Measurements from ENCODE around the gene BORCS8.

The BORCS8 gene

DNA sequence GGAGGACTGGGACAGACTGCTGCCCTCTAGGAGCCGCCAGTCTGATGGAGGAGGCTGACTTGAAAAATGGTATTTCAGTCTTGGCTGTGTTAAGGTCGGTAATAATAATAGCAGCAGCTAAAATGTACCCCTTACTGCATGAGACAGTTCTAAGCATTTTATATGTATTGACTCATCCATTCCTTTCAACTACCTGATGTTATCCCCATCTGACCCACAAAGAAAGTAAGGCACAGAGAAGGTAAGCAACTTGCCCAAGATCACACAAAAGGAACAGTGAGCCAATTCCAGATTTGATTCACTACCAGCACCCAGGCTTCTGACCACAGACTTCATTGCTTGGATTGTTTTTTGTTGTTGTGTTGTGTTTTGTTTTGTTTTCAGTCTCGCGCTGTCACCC lies 23.8 kb upstream of the BORCS8 start:
- DNase-seq (ENCODE audit: low read depth) = no peak
- no peak overlapping the region for H3K4me3 ChIP-seq (ENCODE audit: control insufficient read depth, low read depth, low read length)
- TF ChIP-seq, protein P1, sequence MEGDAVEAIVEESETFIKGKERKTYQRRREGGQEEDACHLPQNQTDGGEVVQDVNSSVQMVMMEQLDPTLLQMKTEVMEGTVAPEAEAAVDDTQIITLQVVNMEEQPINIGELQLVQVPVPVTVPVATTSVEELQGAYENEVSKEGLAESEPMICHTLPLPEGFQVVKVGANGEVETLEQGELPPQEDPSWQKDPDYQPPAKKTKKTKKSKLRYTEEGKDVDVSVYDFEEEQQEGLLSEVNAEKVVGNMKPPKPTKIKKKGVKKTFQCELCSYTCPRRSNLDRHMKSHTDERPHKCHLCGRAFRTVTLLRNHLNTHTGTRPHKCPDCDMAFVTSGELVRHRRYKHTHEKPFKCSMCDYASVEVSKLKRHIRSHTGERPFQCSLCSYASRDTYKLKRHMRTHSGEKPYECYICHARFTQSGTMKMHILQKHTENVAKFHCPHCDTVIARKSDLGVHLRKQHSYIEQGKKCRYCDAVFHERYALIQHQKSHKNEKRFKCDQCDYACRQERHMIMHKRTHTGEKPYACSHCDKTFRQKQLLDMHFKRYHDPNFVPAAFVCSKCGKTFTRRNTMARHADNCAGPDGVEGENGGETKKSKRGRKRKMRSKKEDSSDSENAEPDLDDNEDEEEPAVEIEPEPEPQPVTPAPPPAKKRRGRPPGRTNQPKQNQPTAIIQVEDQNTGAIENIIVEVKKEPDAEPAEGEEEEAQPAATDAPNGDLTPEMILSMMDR (conservative IDR thresholded peaks at IDR 0.05; ENCODE audit: control insufficient read depth, insufficient read depth, low read depth, low read length) = no peak

DNA sequence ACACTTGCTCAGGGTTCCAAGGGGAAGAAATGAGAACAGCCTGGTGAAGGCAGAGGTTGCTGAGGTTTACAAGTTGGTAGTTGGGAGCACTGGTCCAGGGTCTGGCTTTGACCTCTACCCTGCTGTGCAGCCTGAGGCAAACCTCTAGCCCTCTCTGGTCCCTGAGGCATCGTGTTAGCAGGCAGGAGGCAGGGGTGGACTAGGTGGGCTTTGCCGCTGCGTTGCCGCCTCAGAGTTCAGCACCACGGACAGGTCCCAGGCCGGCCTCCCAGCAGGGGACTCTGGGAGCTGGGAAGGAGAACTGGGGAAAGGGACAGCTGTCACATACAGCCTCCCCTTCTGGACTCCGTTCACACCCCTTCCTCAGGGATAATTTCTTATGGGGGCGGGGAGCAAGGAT lies 22.9 kb upstream of the BORCS8 start:
- H3K4me3 ChIP-seq (ENCODE audit: control insufficient read depth, low read depth, low read length) = no peak overlapping the region
- DNase-seq (ENCODE audit: low read depth) = peak; percentile 30
- TF ChIP-seq, protein P1 (conservative IDR thresholded peaks at IDR 0.05; ENCODE audit: control insufficient read depth, insufficient read depth, low read depth, low read length) = no peak

DNA sequence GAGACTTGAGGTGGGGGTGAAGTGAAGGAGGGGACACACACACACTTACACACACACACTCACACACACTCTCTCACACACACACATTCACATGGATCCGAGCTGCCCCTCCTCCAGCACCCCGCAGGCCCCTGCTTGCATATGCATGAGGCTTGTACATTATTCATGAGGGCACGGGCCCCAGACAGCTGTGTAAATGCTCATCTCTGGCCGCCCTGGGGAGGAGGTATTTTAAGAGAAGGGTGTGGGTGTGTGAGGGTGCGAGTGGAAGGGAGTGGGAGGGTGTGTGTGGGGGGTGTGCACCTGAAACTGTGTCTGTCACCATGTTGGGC lies 22.2 kb upstream of the BORCS8 start:
- TF ChIP-seq, protein P1 (conservative IDR thresholded peaks at IDR 0.05; ENCODE audit: control insufficient read depth, insufficient read depth, low read depth, low read length) = no peak
- no peak overlapping the region for H3K4me3 ChIP-seq (ENCODE audit: control insufficient read depth, low read depth, low read length)
- DNase-seq (ENCODE audit: low read depth) = no peak

DNA sequence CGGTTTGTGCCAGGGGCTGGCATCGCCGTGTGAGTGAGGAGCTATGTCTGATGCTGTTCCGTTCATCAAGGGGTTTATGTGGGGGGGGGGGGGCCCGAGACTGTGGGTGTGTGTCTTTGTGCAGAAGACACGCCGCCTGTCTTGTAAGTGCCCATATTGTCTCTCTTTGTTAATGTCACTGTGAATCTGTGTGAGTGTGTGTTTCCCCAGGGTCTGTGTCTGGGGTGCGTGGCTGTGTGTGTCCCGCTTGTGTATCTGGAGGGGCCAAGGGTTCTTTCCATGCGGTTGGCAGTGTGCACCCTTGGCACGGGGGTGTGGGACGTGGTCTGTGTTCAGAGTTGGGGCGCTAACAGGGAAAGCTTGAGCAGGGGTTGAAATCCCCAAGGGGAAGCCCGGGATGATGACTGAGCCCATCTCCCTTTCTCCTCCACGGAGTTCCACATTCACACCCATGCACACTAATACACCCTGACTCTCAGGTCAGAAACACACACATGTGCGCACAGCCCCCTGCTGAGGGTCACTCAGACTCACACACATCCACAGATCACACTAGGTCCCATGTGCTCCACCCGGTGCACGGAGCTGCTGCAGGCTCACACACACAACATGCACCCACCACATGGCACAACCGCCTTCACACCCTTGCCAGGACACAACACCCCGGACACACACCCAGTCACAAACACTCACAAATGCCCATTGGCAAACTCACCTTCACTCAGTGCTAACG lies 21.6 kb upstream of the BORCS8 start:
- TF ChIP-seq, protein P1 (conservative IDR thresholded peaks at IDR 0.05; ENCODE audit: control insufficient read depth, insufficient read depth, low read depth, low read length) = no peak
- H3K4me3 ChIP-seq (ENCODE audit: control insufficient read depth, low read depth, low read length) = no peak overlapping the region
- DNase-seq (ENCODE audit: low read depth) = no peak

DNA sequence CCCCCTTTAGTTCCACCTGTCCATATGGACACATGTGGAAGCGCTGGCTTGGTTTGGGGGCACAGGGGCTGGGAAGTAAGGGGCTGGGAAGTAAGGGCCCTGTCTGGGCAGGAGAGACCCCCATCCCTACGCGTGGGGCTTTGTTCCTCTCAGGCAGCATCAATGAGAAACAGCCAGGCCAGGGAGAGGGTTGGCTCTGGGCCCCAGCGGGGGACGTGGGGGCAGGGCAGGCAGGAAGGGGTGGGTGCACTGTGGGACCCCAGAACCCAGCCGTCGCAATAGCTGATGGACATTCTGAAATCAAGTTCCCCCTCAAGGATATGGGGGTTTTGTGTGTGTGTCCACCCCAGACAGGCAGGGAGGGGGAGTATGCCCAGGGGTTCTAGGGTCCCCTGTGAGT lies 21.0 kb upstream of the BORCS8 start:
- no peak overlapping the region for H3K4me3 ChIP-seq (ENCODE audit: control insufficient read depth, low read depth, low read length)
- TF ChIP-seq, protein P1 (conservative IDR thresholded peaks at IDR 0.05; ENCODE audit: control insufficient read depth, insufficient read depth, low read depth, low read length) = no peak
- no peak for DNase-seq (ENCODE audit: low read depth)

DNA sequence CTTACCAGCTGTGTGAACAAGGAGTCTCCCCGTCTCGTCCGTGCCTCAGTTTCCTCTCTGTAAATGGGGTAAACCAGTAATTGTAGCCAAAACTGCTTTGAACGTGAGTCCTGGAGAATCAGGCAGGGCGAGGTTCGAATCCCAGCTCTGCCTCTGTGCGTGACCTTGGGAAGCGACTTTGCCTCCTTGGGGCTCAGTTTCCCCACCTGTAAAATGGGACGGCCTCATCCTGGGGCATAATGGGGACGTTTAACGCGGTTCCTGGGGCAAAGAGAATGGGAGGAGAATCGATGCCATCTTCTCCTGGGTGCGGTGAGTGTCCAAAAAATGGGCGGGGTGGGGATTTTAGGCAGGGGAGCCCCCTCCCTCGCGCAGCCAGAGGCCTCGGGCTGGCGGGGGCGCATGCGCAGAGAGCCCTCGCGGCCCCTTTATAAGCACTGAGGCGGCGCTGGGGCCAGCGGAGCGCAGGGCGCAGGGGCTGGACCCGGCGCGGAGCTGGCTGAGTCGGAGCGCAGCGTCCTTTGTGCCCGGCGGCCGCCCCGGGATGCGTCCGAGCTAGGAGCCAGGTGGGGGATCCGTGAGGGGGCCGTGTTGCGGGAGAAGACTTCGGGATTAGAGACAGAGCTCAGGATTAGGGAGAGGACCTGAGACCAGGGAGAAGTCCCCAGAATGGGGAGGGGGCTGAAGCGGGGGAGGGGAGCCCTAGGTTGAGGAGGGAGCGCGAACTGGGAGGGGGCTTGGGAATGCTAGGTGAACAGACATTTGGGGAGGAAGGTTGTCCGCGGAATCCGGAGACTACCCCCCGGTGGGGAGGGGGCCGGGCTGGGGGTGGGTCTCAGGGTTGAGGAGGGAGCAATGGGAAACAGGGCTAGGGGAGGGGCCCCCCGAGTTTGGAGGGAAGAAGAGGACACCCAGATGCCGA lies 19.8 kb upstream of the BORCS8 start, which contains the start of gene NCAN:
TSS of gene NCAN (plus strand) at position 460 of the 922 bp plus-strand sequence. CDS start 4,996 bp downstream, outside the sequence.
- TF ChIP-seq, protein P1 (conservative IDR thresholded peaks at IDR 0.05; ENCODE audit: control insufficient read depth, insufficient read depth, low read depth, low read length) = no peak
- no peak for DNase-seq (ENCODE audit: low read depth)
- H3K4me3 ChIP-seq (ENCODE audit: control insufficient read depth, low read depth, low read length) = no peak within 1 kb of the TSS
